GM12892 (cell line): ENCODE measurements around the gene TBC1D13.

Source experiments
- POLR2A ChIP-seq: IDR thresholded peaks from 2 replicates; pipeline ENCODE4 v1.6.1; 2011; ENCODE audit warnings: low read depth, low read length, control low read depth
- POLR2AphosphoS5 ChIP-seq: IDR thresholded peaks from 2 replicates; pipeline ENCODE4 v1.6.1; 2011; ENCODE audit warnings: low read depth, low read length, control low read depth

GRCh38 chr9:128757602-128758001 is 29.5 kb upstream of the TBC1D13 start:
- no peak for TF ChIP-seq POLR2AphosphoS5
- TF ChIP-seq POLR2A = no peak
